NT2/D1 (cell line): ENCODE data around the gene RNF141.

Experiments
- SUZ12 ChIP-seq: IDR thresholded peaks from 2 replicates; pipeline ENCODE4 v1.6.1; 2011; ENCODE audit not compliant: insufficient read length, insufficient read depth; ENCODE audit errors: extremely low read depth
- YY1 ChIP-seq: IDR thresholded peaks from 2 replicates; pipeline ENCODE4 v1.6.1; 2011; ENCODE audit not compliant: insufficient read length, insufficient read depth
- ZNF274 ChIP-seq: IDR thresholded peaks from 2 replicates; pipeline ENCODE4 v1.6.1; 2011; ENCODE audit warnings: mild to moderate bottlenecking, low read depth, low read length

DNA sequence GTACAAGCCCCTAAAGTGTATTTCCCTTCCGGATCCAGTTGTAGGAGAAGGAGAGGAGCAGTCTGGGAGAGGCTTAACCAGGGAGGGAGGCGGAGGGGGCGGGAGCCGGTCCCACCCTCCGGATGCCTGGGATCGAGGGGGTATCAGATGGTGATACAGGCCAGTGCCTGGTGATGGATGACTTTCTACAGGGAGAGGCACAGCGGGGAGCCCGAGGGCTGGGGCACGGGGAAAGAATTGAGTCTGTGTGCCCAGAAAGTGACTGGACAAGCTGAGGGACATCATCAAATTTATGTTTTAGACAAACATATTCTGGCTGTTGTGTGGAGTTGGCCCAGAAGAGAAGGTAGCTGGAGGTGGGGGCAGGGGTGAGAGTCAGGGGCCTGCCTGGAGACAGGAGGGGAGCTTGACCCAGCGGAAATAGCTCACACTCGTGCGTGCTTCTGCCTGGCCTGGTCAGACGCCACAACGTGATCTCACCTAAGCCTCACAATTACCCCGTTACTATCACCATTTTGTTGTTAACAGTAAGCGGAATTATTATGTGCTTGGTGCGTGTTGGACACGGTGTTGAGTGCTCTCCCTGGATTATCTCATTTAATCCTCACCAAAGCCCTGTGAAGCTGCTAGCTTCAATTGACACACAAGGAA, 43.5 kb downstream of the RNF141 start:
- no peak for TF ChIP-seq ZNF274
- no peak for TF ChIP-seq YY1
- no peak for TF ChIP-seq SUZ12
